H1 (cell line): ENCODE results near the gene NUP42. TPM values are rescaled to one million over a fixed set of nuclear protein-coding genes. Genes with fewer than 3 reads are reported as not detected.

Experiments used
- CTCF ChIA-PET: fragments of 300-600 bp; sonication (Branson Sonifier 250); formaldehyde crosslinking; loops from one replicate; lab custom pipeline; 2021; ENCODE audit not compliant: partially characterized antibody; lab: Charles Lee
- POLR2A ChIA-PET: fragments of 300-600 bp; sonication (Branson Sonifier 250); formaldehyde crosslinking; loops from one replicate; lab custom pipeline; 2021; ENCODE audit warnings: inconsistent platforms; ENCODE audit not compliant: partially characterized antibody; lab: Charles Lee
- DNase-seq, 2 experiments: peaks; one replicate each; pipeline versions ENCODE4 v3.0.0 to v3.0.0-alpha.2; 2010 to 2022; ENCODE audit warnings: low spot score in 2 of 2, low read depth in 1 of 2, mixed read lengths in 1 of 2
- FAIRE-seq: peaks from 2 replicates; lab custom pipeline; 2011; peaks lifted over from hg19 to GRCh38; lab: Jason Lieb, UNC
- H2AFZ ChIP-seq: 2 replicates; pipeline ENCODE4 v1.8.1; 2012; ENCODE audit warnings: low read length, inconsistent platforms
- H2AK5ac ChIP-seq: 2 replicates; pipeline ENCODE4 v1.6.1; 2013; ENCODE audit warnings: low read depth, low read length
- H2BK120ac ChIP-seq: replicated peaks from 2 replicates; pipeline ENCODE3; 2013; ENCODE audit warnings: low read depth, low read length, inconsistent platforms
- H2BK12ac ChIP-seq: 2 replicates; pipeline ENCODE4 v1.6.1; 2013; ENCODE audit warnings: low read depth, low read length
- H2BK15ac ChIP-seq: 2 replicates; pipeline ENCODE4 v1.6.1; 2013; ENCODE audit warnings: low read length
- H2BK20ac ChIP-seq: 2 replicates; pipeline ENCODE4 v1.6.1; 2013; ENCODE audit warnings: low read length
- H2BK5ac ChIP-seq: 2 replicates; pipeline ENCODE4 v1.6.1; 2013; ENCODE audit warnings: low read depth, low read length
- H3K14ac ChIP-seq: 2 replicates; pipeline ENCODE4 v1.6.1; 2013; ENCODE audit warnings: inconsistent platforms; ENCODE audit not compliant: insufficient read length
- H3K18ac ChIP-seq: 2 replicates; pipeline ENCODE4 v1.6.1; 2013; ENCODE audit warnings: low read length; ENCODE audit errors: extremely low read depth
- H3K23ac ChIP-seq: 2 replicates; pipeline ENCODE4 v1.6.1; 2013; ENCODE audit warnings: inconsistent platforms; ENCODE audit not compliant: insufficient read length
- H3K23me2 ChIP-seq: 2 replicates; pipeline ENCODE4 v1.6.1; 2013; ENCODE audit warnings: low read depth, low read length
- H3K27ac ChIP-seq: 2 replicates; pipeline ENCODE4 v1.6.1; 2011; ENCODE audit warnings: low read depth, low read length, inconsistent platforms
- H3K27me3 ChIP-seq, 4 experiments: replicated peaks in 1 of 4; 1 replicate in 1 of 4; 2 replicates in 3 of 4; pipeline versions ENCODE4 v1.6.1 to v1.8.1; 2011 to 2013; ENCODE audit warnings: low read length in 3 of 4, mild to moderate bottlenecking in 3 of 4, inconsistent platforms in 2 of 4, mixed read lengths in 2 of 4, moderate library complexity in 1 of 4; ENCODE audit not compliant: control insufficient read depth in 3 of 4, insufficient read depth in 3 of 4; ENCODE audit errors: extremely low read depth in 1 of 4
- H3K36me3 ChIP-seq, 4 experiments: 2 replicates each; pipeline versions ENCODE4 v1.6.1 to v1.8.1; 2011 to 2013; ENCODE audit warnings: mild to moderate bottlenecking in 4 of 4, low read length in 3 of 4, moderate library complexity in 2 of 4, control low read depth in 1 of 4, inconsistent platforms in 1 of 4; ENCODE audit not compliant: insufficient read depth in 4 of 4, control insufficient read depth in 2 of 4
- H3K4ac ChIP-seq: replicated peaks from 2 replicates; pipeline ENCODE3; 2013; ENCODE audit warnings: low read length, low read depth, mixed read lengths, inconsistent platforms; ENCODE audit not compliant: insufficient read length
- H3K4me1 ChIP-seq, 4 experiments: replicated peaks in 1 of 4; 1 replicate in 1 of 4; 2 replicates in 3 of 4; pipeline versions ENCODE4 v1.6.1 to v1.8.1; 2011 to 2013; ENCODE audit warnings: low read length in 3 of 4, inconsistent platforms in 2 of 4, mixed read lengths in 1 of 4; ENCODE audit not compliant: insufficient read depth in 4 of 4, control insufficient read depth in 3 of 4
- H3K4me2 ChIP-seq, 2 experiments: 2 replicates each; pipeline versions ENCODE4 v1.6.1 to v1.8.1; 2011 to 2013; ENCODE audit warnings: low read depth in 2 of 2, low read length in 2 of 2, control low read depth in 1 of 2, inconsistent platforms in 1 of 2, mild to moderate bottlenecking in 1 of 2; ENCODE audit not compliant: insufficient read depth in 1 of 2
- H3K4me3 ChIP-seq, 4 experiments: fragments of 200-600, 300-600 bp in 1 of 4; sonication (generic), shearing (Covaris generic), sonication (Bioruptor Twin) in 1 of 4; 2 replicates each; pipeline versions ENCODE4 v1.5.1 to v1.8.1; 2011 to 2016; ENCODE audit warnings: low read length in 4 of 4, low read depth in 3 of 4, control low read depth in 2 of 4, inconsistent platforms in 2 of 4, mild to moderate bottlenecking in 2 of 4, mixed read lengths in 1 of 4, moderate library complexity in 1 of 4; ENCODE audit not compliant: insufficient read depth in 2 of 4; ENCODE audit errors: extremely low read depth in 1 of 4
- H3K56ac ChIP-seq: replicated peaks from 2 replicates; pipeline ENCODE3; 2013; ENCODE audit warnings: low read depth, mild to moderate bottlenecking, mixed read lengths, low read length, inconsistent platforms; ENCODE audit not compliant: insufficient read length
- H3K79me1 ChIP-seq: 2 replicates; pipeline ENCODE4 v1.6.1; 2013; ENCODE audit warnings: low read depth, low read length, control low read depth
- H3K79me2 ChIP-seq, 2 experiments: 2 replicates each; pipeline versions ENCODE4 v1.6.1 to v1.8.1; 2012 to 2013; ENCODE audit warnings: low read length in 2 of 2, mild to moderate bottlenecking in 2 of 2, inconsistent platforms in 1 of 2; ENCODE audit not compliant: insufficient read depth in 2 of 2, control insufficient read depth in 1 of 2
- H3K9ac ChIP-seq, 4 experiments: replicated peaks in 1 of 4; 1 replicate in 1 of 4; 2 replicates in 3 of 4; pipeline versions ENCODE4 v1.6.1 to v1.8.1; 2011 to 2013; ENCODE audit warnings: low read depth in 3 of 4, low read length in 3 of 4, control low read depth in 2 of 4, mild to moderate bottlenecking in 2 of 4, moderate library complexity in 2 of 4, inconsistent platforms in 1 of 4; ENCODE audit errors: extremely low read depth in 1 of 4
- H3K9me3 ChIP-seq, 2 experiments: 2 replicates each; pipeline versions ENCODE4 v1.6.1 to v1.8.1; 2012 to 2013; ENCODE audit warnings: mild to moderate bottlenecking in 2 of 2, moderate library complexity in 2 of 2, control low read depth in 1 of 2, inconsistent platforms in 1 of 2, low read depth in 1 of 2, low read length in 1 of 2, mixed read lengths in 1 of 2; ENCODE audit not compliant: insufficient read depth in 2 of 2
- H4K20me1 ChIP-seq, 2 experiments: replicated peaks in 1 of 2; 2 replicates each; pipeline versions ENCODE3 to v1.8.1; 2011 to 2013; ENCODE audit warnings: inconsistent platforms in 2 of 2, low read length in 2 of 2, mild to moderate bottlenecking in 1 of 2; ENCODE audit not compliant: insufficient read depth in 2 of 2, control insufficient read depth in 1 of 2
- H4K5ac ChIP-seq: 2 replicates; pipeline ENCODE4 v1.6.1; 2013; ENCODE audit warnings: low read length, low read depth, mixed read lengths, inconsistent platforms; ENCODE audit not compliant: insufficient read length
- H4K8ac ChIP-seq: 2 replicates; pipeline ENCODE4 v1.8.0; 2013; ENCODE audit warnings: mild to moderate bottlenecking, moderate library complexity, low read length, inconsistent platforms; ENCODE audit not compliant: insufficient read depth; ENCODE audit errors: extremely low read depth
- H4K91ac ChIP-seq: replicated peaks from 2 replicates; pipeline ENCODE3; 2013; ENCODE audit warnings: low read length, mixed read lengths, inconsistent platforms; ENCODE audit not compliant: insufficient read length
- BRCA1 ChIP-seq: IDR thresholded peaks from 2 replicates; pipeline ENCODE4 v1.6.1; 2012; ENCODE audit warnings: low read depth, low read length, improper control_type of control experiment
- CBX8 ChIP-seq: fragments of 300-800, 300-1000 bp; sonication (generic); IDR thresholded peaks from 2 replicates; pipeline ENCODE4 v1.7.1; 2016; ENCODE audit warnings: low read depth, low read length, borderline replicate concordance
- CEBPB ChIP-seq: IDR thresholded peaks from 2 replicates; pipeline ENCODE4 v1.6.1; 2012; ENCODE audit warnings: low read depth, low read length
- CHD1 ChIP-seq: IDR thresholded peaks from 2 replicates; pipeline ENCODE4 v1.6.1; 2012; ENCODE audit warnings: low read depth, low read length, improper control_type of control experiment
- GTF2F1 ChIP-seq: IDR thresholded peaks from 2 replicates; pipeline ENCODE4 v1.6.1; 2012; ENCODE audit warnings: low read depth, low read length, improper control_type of control experiment, borderline replicate concordance
- MAFK ChIP-seq: IDR thresholded peaks from 2 replicates; pipeline ENCODE4 v1.6.1; 2012; ENCODE audit warnings: low read depth, mild to moderate bottlenecking, improper control_type of control experiment, low read length
- NRF1 ChIP-seq: IDR thresholded peaks from 2 replicates; pipeline ENCODE4 v1.6.1; 2011; ENCODE audit warnings: mild to moderate bottlenecking, low read depth, low read length, improper control_type of control experiment
- PHF8 ChIP-seq: fragments of 200-600 bp; sonication (generic); conservative IDR thresholded peaks from 2 replicates; pipeline ENCODE4 v1.7.1; 2012; ENCODE audit warnings: low read depth, mild to moderate bottlenecking, inconsistent platforms, low read length, moderate library complexity
- POLR2AphosphoS5 ChIP-seq: IDR thresholded peaks from 2 replicates; pipeline ENCODE4 v1.6.1; 2011; ENCODE audit warnings: low read depth, low read length
- POU5F1 ChIP-seq: IDR thresholded peaks from 2 replicates; pipeline ENCODE4 v1.6.1; 2011; ENCODE audit warnings: low read depth, mild to moderate bottlenecking, low read length, moderate library complexity
- RBBP5 ChIP-seq: IDR thresholded peaks from 2 replicates; pipeline ENCODE4 v1.7.1; 2012; ENCODE audit warnings: low read depth, mild to moderate bottlenecking, inconsistent platforms, low read length, moderate library complexity, borderline replicate concordance
- RFX5 ChIP-seq: IDR thresholded peaks from 2 replicates; pipeline ENCODE4 v1.6.1; 2011; ENCODE audit warnings: low read depth, low read length, improper control_type of control experiment, borderline replicate concordance
- RNF2 ChIP-seq: fragments of 200-900, 300-1000 bp; sonication (generic); IDR thresholded peaks from 2 replicates; pipeline ENCODE4 v1.7.1; 2016; ENCODE audit warnings: borderline replicate concordance, low read depth, mild to moderate bottlenecking, antibody characterized with exemption, low read length; ENCODE audit not compliant: poor library complexity, severe bottlenecking; ENCODE audit errors: missing control alignments
- SIRT6 ChIP-seq: IDR thresholded peaks from one replicate; pipeline ENCODE4 v1.7.1; 2012; ENCODE audit warnings: low read length, inconsistent platforms
- SP2 ChIP-seq: IDR thresholded peaks from 2 replicates; pipeline ENCODE4 v1.6.1; 2012; ENCODE audit warnings: mild to moderate bottlenecking, low read length, inconsistent platforms
- SP4 ChIP-seq: IDR thresholded peaks from 2 replicates; pipeline ENCODE4 v1.6.1; 2012; ENCODE audit warnings: low read length, inconsistent platforms
- WGBS, 2 experiments: shearing (Covaris generic) in 1 of 2; methylation state at CpG; one replicate each; pipeline versions ENCODE4 v1.1.6 to v1.1.7; 2013 to 2015; ENCODE audit warnings: low lambda C conversion rate in 2 of 2, mixed read lengths in 2 of 2, inconsistent platforms in 1 of 2, low coverage in 1 of 2, missing lambda C conversion rate in 1 of 2; ENCODE audit not compliant: insufficient replicate concordance in 2 of 2, insufficient coverage in 1 of 2, insufficient read length in 1 of 2; ENCODE audit errors: extremely low coverage in 1 of 2, missing lambda C conversion rate in 1 of 2; 5-methylcytosine and 5-hydroxymethylcytosine counted together
- polyA plus RNA-seq, 7 experiments: library from polyadenylated mRNA; depleted of rRNA in 3 of 7; stranded (reverse) in 5 of 7; unstranded in 2 of 7; fragments of >200 nt in 5 of 7; fragments of 200-250 nt in 2 of 7; gene quantifications; 1 replicate in 5 of 7; 2 replicates in 1 of 7; 4 replicates in 1 of 7; pipeline versions ENCODE4 v1.2.1 to v1.2.3, GENCODE V29; 2011 to 2013; ENCODE audit warnings: missing spikeins in 2 of 7, mixed read lengths in 2 of 7
- total RNA-seq: library from RNA; stranded (reverse); fragmentation: NEBNext Ultra II Directional; extraction: Animal tissue kit (Norgen Biotek cat#: 25700); gene quantifications from 2 replicates; pipeline ENCODE4 v1.2.1, GENCODE V29; 2021

Gene NUP42
- total and polyA plus RNA-seq, 2 of the 8 experiments (the other 6 are each of a cell fraction or from before 2014, with no cell fraction given) = 31.8 to 41.2 TPM

- Histone ChIP-seq H3K36me3 (no peaks in the 10 kb centered on the region), H3K9ac (no peak overlapping the region), H3K9me3 (no peaks in the 10 kb centered on the region), H3K4me1 (no peaks in the 10 kb centered on the region; a peak in 2 of 7 replicates), H2BK15ac (no peak overlapping the region), H3K4ac (no peak overlapping the region), H4K8ac (no peak overlapping the region), H3K79me2 (no peaks in the 10 kb centered on the region), H3K18ac (no peak overlapping the region), H4K5ac (no peak overlapping the region), H3K27ac (no peak overlapping the region), H4K91ac (no peak overlapping the region), H2BK5ac (no peak overlapping the region), H2AFZ (peak overlapping the region; percentile 28), H3K23ac (no peak overlapping the region), H3K23me2 (no peaks in the 10 kb centered on the region), H2BK12ac (no peak overlapping the region), H3K4me2 (no peak overlapping the region; a peak in 1 of 4 replicates), H3K27me3 (no peaks in the 10 kb centered on the region; a peak in 2 of 7 replicates), H2BK120ac (no peak overlapping the region), H2BK20ac (no peak overlapping the region), H4K20me1 (no peaks in the 10 kb centered on the region), H3K56ac (no peak overlapping the region), H2AK5ac (no peak overlapping the region), H3K14ac (no peak overlapping the region), H3K79me1 (no peaks in the 10 kb centered on the region), H3K4me3 (no peak overlapping the region)
- 80% methylated on average over 2 of the region's 2 CpGs; no CpG with 5 or more reads in 1 of the 2 experiments for whole genome bisulfite sequencing, 2 experiments
- no peak for FAIRE-seq
- no peak for DNase-seq
- POLR2A ChIA-PET = interaction anchor here (0.8 to 2.0 kb wide), 5 partner anchors 9 to 402 kb away, joined by 3 to 5 read pairs (median 4); no protein-coding TSS in a partner anchor
- CTCF ChIA-PET = no interaction called here
- TF ChIP-seq SP4 (no peak), MAFK (no peak), SP2 (no peak), POU5F1 (no peak), BRCA1 (no peak), NRF1 (no peak), RFX5 (no peak), CHD1 (no peak), CBX8 (no peak), RNF2 (no peak), PHF8 (no peak), RBBP5 (no peak), SIRT6 (no peak), POLR2AphosphoS5 (no peak), GTF2F1 (no peak), CEBPB (no peak)
These were observed 30.5 kb downstream of the NUP42 start for GRCh38 chr7:23212395-23212794.
